ENCODE results near the gene ANKRD10. TPM values are rescaled to one million over a fixed set of nuclear protein-coding genes. Genes with fewer than 3 reads are reported as not detected.

ANKRD10 gene
- total RNA-seq, 1 experiment from 2014 or later = 159 TPM

GRCh38 chr13:110855363-110855762, 59.5 kb downstream of the ANKRD10 start:
- no peaks in the 10 kb centered on the region for H3K9me3 ChIP-seq (ENCODE audit: control insufficient read depth, low read depth, low read length)
- H3K14ac ChIP-seq (ENCODE audit: insufficient read depth, low read length) = no peak overlapping the region; the same call in 1 of the 2 replicates
- H3K27me3 ChIP-seq (ENCODE audit: insufficient read depth, low read length) = no peaks in the 10 kb centered on the region
- Mint-ChIP-seq H3K4me3 (no peak overlapping the region), H3K27me3 (ENCODE audit: low read depth) (peaks cover 8% of the 10 kb centered on the region), H3K36me3 (ENCODE audit: insufficient read depth in 1 of 3, low read depth in 3 of 3) (peaks cover 0 to 6% (median 2%) of the 10 kb centered on the region in 3 experiments; a peak in 4 of 7 replicates), H3K9me3 (peaks cover 5 to 12% of the 10 kb centered on the region in 2 experiments; a peak in 4 of 5 replicates), H3K27ac (no peak overlapping the region), H3K4me1 (peaks cover 13 to 19% of the 10 kb centered on the region in 2 experiments)
- no peak overlapping the region for H4K8ac ChIP-seq (replicated peaks; ENCODE audit: insufficient read length, low read depth, low read length)
- no CpG with 5 or more reads among the region's 6 CpGs for WGBS (ENCODE audit: extremely low coverage, insufficient read length, low lambda C conversion rate)
- no peaks in the 10 kb centered on the region for H3K79me1 ChIP-seq (ENCODE audit: insufficient read depth, low read depth, low read length, poor library complexity, severe bottlenecking)
- no peak overlapping the region for H2BK15ac ChIP-seq (ENCODE audit: low read depth, low read length)
- no peak for TF ChIP-seq CTCF (conservative IDR thresholded peaks at IDR 0.05)
- H3K4me2 ChIP-seq (ENCODE audit: insufficient read depth, insufficient read length, low read length) = no peak overlapping the region
- no peak overlapping the region for H4K91ac ChIP-seq (ENCODE audit: insufficient read length, low read depth, low read length)
- H3K79me2 ChIP-seq (ENCODE audit: insufficient read depth, low read length) = no peaks in the 10 kb centered on the region
- no peak overlapping the region for H2BK12ac ChIP-seq (ENCODE audit: insufficient read length, low read depth, low read length)
- H3K23ac ChIP-seq (ENCODE audit: insufficient read length, low read depth, low read length) = no peak overlapping the region
- no peak overlapping the region for H4K5ac ChIP-seq (ENCODE audit: insufficient read length, low read depth, low read length)
- H2BK5ac ChIP-seq (ENCODE audit: insufficient read length, low read length) = no peak overlapping the region
- H3K56ac ChIP-seq (ENCODE audit: insufficient read length, low read depth, low read length) = no peak overlapping the region
- H3K9ac ChIP-seq (ENCODE audit: extremely low read depth, insufficient read length, low read length) = no peak overlapping the region
- no peaks in the 10 kb centered on the region for H3K23me2 ChIP-seq (ENCODE audit: insufficient read length, low read depth, low read length, poor library complexity, severe bottlenecking)
- H2AFZ ChIP-seq (ENCODE audit: low read length) = no peak overlapping the region
- H2BK20ac ChIP-seq (ENCODE audit: low read depth, low read length, poor library complexity, severe bottlenecking) = no peak overlapping the region
- no peak overlapping the region for H3K4ac ChIP-seq (ENCODE audit: low read depth, low read length)
- no peak overlapping the region for H2BK120ac ChIP-seq (ENCODE audit: low read depth, low read length, poor library complexity, severe bottlenecking)
- H2AK5ac ChIP-seq (ENCODE audit: insufficient read length, low read length) = no peak overlapping the region
- no peak overlapping the region for H3T11ph ChIP-seq (ENCODE audit: low read length)
- H3K4me1 ChIP-seq (ENCODE audit: insufficient read depth, low read length) = no peaks in the 10 kb centered on the region
- DNase-seq = no peak
- H4K20me1 ChIP-seq (ENCODE audit: control insufficient read depth, insufficient read depth, insufficient read length) = no peaks in the 10 kb centered on the region
- H3K18ac ChIP-seq (ENCODE audit: insufficient read length, low read depth, low read length) = no peak overlapping the region
- H3K27ac ChIP-seq (ENCODE audit: insufficient read length, low read depth, low read length) = no peak overlapping the region
